A673 (cell line): ENCODE data around the gene ERGIC1.

ENCODE experiments used
- CTCF ChIP-seq: fragments of 300-800, 200-600 bp; sonication (generic); conservative IDR thresholded peaks from 2 replicates; pipeline ENCODE4 v1.5.1; 2017; ENCODE audit warnings: low read depth, mild to moderate bottlenecking, antibody characterized with exemption, low read length, moderate library complexity, mixed read lengths
- EZH2 ChIP-seq: fragments of 200-600 bp; sonication (generic); IDR thresholded peaks from 2 replicates; pipeline ENCODE4 v1.6.1; 2017; ENCODE audit warnings: borderline replicate concordance, low read depth, mild to moderate bottlenecking, mixed read lengths, antibody characterized with exemption, low read length; ENCODE audit not compliant: poor library complexity, severe bottlenecking

- TF ChIP-seq CTCF: no peak
- TF ChIP-seq EZH2: no peak
Observed at GRCh38 chr5:172848419-172848818, 14.4 kb downstream of the ERGIC1 start.
